ENCODE measurements around the gene HACL1.
"Not testable (repeated sequence)": the region's sequence is repeated elsewhere in the genome, so short reads cannot be mapped to it uniquely, and the experiment has no call there.

The HACL1 gene

GRCh38 chr3:15619659-15620464, 18.5 kb upstream of the HACL1 start:
- H3K9me3 ChIP-seq (ENCODE audit: control insufficient read depth, insufficient read depth, low read depth, low read length); H3K4me1 ChIP-seq (ENCODE audit: control insufficient read depth, insufficient read depth, low read length); POLR2A ChIA-PET: not testable (repeated sequence)

DNA sequence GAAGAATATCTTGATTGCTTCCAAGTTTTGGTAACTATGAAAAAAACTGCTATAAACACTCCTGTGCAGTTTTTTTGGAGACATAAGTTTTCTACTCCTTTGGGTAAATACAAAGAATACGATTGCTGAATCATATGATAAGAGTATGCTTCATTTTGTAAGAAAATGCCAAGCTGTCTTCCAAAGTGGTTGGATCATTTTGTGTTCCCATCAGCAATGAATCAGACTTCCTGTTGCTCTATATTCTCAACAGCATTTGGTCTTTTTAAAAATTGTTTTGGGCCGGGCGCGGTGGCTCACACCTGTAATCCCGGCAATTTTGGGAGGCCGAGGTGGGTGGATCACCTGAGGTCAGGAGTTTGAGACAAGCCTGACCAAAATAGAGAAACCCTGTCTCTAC, 14.7 kb upstream of the HACL1 start:
- H3K4me3 ChIP-seq (ENCODE audit: low read depth, low read length), result no peak overlapping the region
- TF ChIP-seq ZNF121 (tag by site-specific recombination; IDR thresholded peaks at IDR 0.05) (no peak), HOXD13 (CRISPR knock-in tag; IDR thresholded peaks at IDR 0.05; ENCODE audit: borderline replicate concordance) (no peak)
- no peak overlapping the region for H3K27ac ChIP-seq (ENCODE audit: extremely low read depth, low read depth, low read length)
- H3K9me3 ChIP-seq (ENCODE audit: control insufficient read depth, insufficient read depth, low read depth, low read length), result no peaks in the 10 kb centered on the region
- H3K36me3 ChIP-seq (ENCODE audit: control insufficient read depth in 2 of 2, insufficient read depth in 1 of 2, low read length in 2 of 2), result no peaks in the 10 kb centered on the region
- CTCF ChIA-PET, result no interaction called here
- POLR2A ChIA-PET, result no interaction called here
- H3K4me1 ChIP-seq (ENCODE audit: control insufficient read depth, insufficient read depth, low read length), result no peaks in the 10 kb centered on the region

More at GRCh38 chr3:15619659-15620464, 18.5 kb upstream of the HACL1 start:
- CTCF ChIA-PET; H3K27ac ChIP-seq (ENCODE audit: extremely low read depth, low read depth, low read length); H3K36me3 ChIP-seq (ENCODE audit: control insufficient read depth in 2 of 2, insufficient read depth in 1 of 2, low read length in 2 of 2); H3K4me3 ChIP-seq (ENCODE audit: low read depth, low read length): not testable (repeated sequence)
- peak; percentile 47 for TF ChIP-seq SETDB1 (IDR thresholded peaks at IDR 0.05; ENCODE audit: insufficient read length, low read length)

DNA sequence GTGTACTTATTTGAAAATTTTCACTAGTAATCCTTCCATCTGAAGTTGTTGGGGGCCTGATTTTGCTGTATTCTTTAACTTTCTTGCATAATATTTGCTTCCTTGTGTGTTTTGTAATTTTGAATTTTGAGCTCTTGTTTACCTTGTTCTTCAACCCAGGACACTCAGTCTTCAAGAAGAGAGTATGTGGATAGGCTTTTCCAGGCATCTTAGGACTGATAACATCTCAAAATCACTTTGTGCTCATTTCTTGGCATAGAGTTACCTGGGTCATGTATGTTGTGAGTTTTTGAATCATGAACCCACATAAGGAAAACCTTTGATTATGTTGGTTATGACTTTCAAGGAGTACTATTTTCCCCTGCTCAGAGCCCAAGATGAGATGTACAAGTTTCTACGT, 13.6 kb upstream of the HACL1 start:
- ChIA-PET POLR2A (no interaction called here), CTCF (no interaction called here)
- Histone ChIP-seq H3K9me3 (ENCODE audit: control insufficient read depth, insufficient read depth, low read depth, low read length) (no peaks in the 10 kb centered on the region), H3K4me3 (ENCODE audit: low read depth, low read length) (no peak overlapping the region), H3K4me1 (ENCODE audit: control insufficient read depth, insufficient read depth, low read length) (no peaks in the 10 kb centered on the region), H3K27ac (ENCODE audit: extremely low read depth, low read depth, low read length) (no peak overlapping the region), H3K36me3 (ENCODE audit: control insufficient read depth in 2 of 2, insufficient read depth in 1 of 2, low read length in 2 of 2) (no peaks in the 10 kb centered on the region)
- TF ChIP-seq ZNF629 (tag by site-specific recombination; IDR thresholded peaks at IDR 0.05), result no peak
- TF ChIP-seq, protein P1, sequence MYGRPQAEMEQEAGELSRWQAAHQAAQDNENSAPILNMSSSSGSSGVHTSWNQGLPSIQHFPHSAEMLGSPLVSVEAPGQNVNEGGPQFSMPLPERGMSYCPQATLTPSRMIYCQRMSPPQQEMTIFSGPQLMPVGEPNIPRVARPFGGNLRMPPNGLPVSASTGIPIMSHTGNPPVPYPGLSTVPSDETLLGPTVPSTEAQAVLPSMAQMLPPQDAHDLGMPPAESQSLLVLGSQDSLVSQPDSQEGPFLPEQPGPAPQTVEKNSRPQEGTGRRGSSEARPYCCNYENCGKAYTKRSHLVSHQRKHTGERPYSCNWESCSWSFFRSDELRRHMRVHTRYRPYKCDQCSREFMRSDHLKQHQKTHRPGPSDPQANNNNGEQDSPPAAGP (tag by site-specific recombination; IDR thresholded peaks at IDR 0.05), result no peak
- TF ChIP-seq, protein P2, sequence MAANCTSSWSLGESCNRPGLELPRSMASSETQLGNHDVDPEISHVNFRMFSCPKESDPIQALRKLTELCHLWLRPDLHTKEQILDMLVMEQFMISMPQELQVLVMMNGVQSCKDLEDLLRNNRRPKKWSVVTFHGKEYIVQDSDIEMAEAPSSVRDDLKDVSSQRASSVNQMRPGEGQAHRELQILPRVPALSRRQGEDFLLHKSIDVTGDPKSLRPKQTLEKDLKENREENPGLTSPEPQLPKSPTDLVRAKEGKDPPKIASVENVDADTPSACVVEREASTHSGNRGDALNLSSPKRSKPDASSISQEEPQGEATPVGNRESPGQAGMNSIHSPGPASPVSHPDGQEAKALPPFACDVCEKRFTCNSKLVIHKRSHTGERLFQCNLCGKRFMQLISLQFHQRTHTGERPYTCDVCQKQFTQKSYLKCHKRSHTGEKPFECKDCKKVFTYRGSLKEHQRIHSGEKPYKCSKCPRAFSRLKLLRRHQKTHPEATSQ (tag by site-specific recombination; IDR thresholded peaks at IDR 0.05), result no peak
- TF ChIP-seq ZNF544 (tag by site-specific recombination; IDR thresholded peaks at IDR 0.05), result no peak
- no peak for TF ChIP-seq ZNF48 (tag by site-specific recombination; IDR thresholded peaks at IDR 0.05)
- TF ChIP-seq ZNF76 (tag by site-specific recombination; IDR thresholded peaks at IDR 0.05; ENCODE audit: borderline replicate concordance, low read depth), result no peak
- TF ChIP-seq, protein P3, sequence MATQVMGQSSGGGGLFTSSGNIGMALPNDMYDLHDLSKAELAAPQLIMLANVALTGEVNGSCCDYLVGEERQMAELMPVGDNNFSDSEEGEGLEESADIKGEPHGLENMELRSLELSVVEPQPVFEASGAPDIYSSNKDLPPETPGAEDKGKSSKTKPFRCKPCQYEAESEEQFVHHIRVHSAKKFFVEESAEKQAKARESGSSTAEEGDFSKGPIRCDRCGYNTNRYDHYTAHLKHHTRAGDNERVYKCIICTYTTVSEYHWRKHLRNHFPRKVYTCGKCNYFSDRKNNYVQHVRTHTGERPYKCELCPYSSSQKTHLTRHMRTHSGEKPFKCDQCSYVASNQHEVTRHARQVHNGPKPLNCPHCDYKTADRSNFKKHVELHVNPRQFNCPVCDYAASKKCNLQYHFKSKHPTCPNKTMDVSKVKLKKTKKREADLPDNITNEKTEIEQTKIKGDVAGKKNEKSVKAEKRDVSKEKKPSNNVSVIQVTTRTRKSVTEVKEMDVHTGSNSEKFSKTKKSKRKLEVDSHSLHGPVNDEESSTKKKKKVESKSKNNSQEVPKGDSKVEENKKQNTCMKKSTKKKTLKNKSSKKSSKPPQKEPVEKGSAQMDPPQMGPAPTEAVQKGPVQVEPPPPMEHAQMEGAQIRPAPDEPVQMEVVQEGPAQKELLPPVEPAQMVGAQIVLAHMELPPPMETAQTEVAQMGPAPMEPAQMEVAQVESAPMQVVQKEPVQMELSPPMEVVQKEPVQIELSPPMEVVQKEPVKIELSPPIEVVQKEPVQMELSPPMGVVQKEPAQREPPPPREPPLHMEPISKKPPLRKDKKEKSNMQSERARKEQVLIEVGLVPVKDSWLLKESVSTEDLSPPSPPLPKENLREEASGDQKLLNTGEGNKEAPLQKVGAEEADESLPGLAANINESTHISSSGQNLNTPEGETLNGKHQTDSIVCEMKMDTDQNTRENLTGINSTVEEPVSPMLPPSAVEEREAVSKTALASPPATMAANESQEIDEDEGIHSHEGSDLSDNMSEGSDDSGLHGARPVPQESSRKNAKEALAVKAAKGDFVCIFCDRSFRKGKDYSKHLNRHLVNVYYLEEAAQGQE (tag by site-specific recombination; IDR thresholded peaks at IDR 0.05), result no peak
- no peak for TF ChIP-seq ZNF174 (tag by site-specific recombination; IDR thresholded peaks at IDR 0.05)
- TF ChIP-seq, protein P4, sequence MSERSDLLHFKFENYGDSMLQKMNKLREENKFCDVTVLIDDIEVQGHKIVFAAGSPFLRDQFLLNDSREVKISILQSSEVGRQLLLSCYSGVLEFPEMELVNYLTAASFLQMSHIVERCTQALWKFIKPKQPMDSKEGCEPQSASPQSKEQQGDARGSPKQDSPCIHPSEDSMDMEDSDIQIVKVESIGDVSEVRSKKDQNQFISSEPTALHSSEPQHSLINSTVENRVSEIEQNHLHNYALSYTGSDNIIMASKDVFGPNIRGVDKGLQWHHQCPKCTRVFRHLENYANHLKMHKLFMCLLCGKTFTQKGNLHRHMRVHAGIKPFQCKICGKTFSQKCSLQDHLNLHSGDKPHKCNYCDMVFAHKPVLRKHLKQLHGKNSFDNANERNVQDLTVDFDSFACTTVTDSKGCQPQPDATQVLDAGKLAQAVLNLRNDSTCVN (tag by site-specific recombination; optimal IDR thresholded peaks at IDR 0.05), result no peak

All from HEK293 (cell line).